GM19324 (cell line): ENCODE data around the gene MPO.

Source experiments
- ATAC-seq: cut with Tn5 transposase; IDR thresholded peaks from one replicate; pipeline ENCODE4 v1.9.1; 2021; ENCODE audit warnings: mild to moderate bottlenecking, moderate library complexity; ENCODE audit not compliant: unreplicated experiment, low FRiP score

The MPO gene

GRCh38 chr17:58279736-58280479 lies 827 bp downstream of the MPO start:
- ATAC-seq = no peak

- ATAC-seq = no peak
Measured at GRCh38 chr17:58279016-58279711, 1.6 kb downstream of the MPO start.

DNA sequence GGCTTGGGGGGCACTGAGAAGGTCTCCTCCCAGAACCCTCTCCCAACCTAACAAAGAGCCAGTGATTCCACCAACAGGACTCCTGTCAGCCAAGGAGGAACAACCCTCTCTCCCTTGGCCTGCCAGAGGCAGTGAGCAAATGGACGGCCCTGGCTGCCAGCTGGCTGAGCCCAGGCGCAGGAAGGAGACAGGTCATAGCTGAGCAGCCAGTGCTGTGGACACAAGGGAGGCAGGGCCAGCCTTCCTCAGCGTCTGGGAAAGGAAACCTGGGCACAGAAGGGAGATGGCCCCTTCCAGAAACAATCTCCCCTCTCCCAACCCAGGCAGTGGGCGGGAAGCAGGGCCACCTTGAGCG lies 2.1 kb downstream of the MPO start:
- no peak for ATAC-seq

GRCh38 chr17:58277802-58278595 lies 2.7 kb downstream of the MPO start:
- ATAC-seq = no peak

DNA sequence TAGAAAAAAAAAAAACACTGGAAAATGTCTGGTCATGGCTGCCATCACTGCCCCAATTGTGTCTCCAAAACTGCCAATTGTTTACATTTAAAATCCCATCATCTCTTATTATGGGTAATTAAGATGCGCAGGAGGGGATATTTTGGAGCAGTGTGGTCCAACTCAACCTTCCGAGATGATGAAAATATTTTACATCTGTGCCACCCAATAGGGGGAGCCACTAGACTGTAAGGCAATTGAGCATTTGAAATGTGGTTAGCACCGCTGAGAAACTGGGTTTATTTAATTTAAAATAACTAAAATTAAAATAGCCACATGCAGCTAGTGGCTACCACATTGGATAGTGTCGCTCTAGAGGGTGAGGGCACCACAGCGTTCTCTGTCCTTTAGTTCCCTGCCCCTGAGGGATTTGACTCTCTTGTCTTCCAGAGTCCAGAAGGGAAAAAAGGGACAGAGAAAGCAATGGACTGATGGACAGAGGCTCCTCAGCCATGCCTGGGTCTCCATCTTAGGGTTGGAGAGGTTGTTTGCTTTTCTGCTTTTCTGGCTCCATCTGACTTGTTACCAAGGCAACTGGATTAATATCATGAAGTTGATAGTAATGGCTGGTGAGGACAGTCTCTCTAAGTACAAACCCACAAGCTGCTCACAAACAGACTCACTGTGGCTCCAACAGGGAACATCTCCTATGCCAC lies 3.5 kb downstream of the MPO start:
- no peak for ATAC-seq

GRCh38 chr17:58276423-58276822 lies 4.3 kb downstream of the MPO start:
- no peak for ATAC-seq

DNA sequence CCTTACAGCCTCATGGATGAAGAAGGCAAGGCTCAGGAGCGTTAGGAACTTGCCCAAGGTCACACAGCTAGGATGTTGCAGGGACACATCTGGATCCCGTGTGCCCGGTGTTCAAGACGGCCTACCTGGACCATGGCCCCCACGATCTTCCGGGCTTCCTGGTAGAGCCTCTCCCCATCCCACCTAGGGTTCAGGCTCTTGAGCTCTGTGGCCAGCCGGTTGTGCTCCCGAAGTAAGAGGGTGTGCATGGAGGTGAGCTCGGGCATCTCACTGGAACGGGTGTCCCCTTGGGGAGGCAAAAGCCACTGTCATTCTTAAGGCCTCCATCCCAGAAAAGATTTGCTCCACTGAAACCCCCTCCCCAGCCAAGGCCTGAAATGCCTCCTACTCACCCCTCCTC lies 5.3 kb downstream of the MPO start:
- ATAC-seq = no peak

GRCh38 chr17:58273453-58274104 lies 7.2 kb downstream of the MPO start:
- no peak for ATAC-seq

GRCh38 chr17:58272367-58273280 lies 8.1 kb downstream of the MPO start:
- ATAC-seq = no peak

- ATAC-seq = no peak
Measured at GRCh38 chr17:58271216-58271931, 9.4 kb downstream of the MPO start.

DNA sequence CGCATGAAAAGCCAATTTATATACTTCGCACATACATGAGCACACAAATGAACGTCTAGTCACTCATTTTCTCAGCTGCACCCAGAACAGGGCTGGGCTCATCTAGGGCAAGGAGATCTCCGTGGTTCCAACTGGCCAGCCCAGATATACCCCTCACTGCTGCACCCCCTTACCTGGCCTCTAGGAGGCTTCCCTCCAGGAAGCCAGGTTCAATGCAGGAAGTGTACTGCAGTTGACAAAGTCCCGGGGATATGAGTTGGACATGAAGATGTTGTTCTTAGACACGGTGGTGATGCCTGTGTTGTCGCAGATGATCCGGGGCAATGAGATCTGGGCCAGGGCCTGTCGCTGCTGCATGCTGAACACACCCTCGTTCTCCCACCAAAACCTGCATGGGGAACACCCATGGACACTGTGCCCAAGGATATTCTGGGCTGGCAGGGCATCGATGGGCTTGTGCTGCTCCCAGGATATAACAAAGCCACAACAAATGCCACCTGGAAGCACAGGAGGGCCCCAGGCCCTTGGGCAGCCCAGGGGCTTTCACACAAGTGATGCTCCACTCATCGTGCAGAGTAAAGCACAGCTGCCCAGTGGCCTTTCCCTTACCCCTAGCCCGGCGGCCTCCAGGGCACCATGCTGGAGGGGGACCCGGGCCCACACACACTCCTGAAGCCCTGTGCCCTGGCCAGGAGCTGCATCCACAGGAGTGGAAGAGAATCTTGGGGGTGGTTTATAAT lies 10.1 kb downstream of the MPO start:
- no peak for ATAC-seq

- ATAC-seq = no peak
Measured at GRCh38 chr17:58269557-58270291, 11.0 kb downstream of the MPO start.

- no peak for ATAC-seq
Measured at GRCh38 chr17:58268774-58269556, 11.8 kb downstream of the MPO start.

GRCh38 chr17:58268326-58268725 lies 12.4 kb downstream of the MPO start:
- ATAC-seq = no peak

GRCh38 chr17:58267347-58268324 lies 13.1 kb downstream of the MPO start:
- ATAC-seq = no peak
